Activated T-cell treated with anti-CD3 and anti-CD28 coated beads for 4 hours (primary cell): ENCODE data around the gene SLC26A8.
"Not testable (repeated sequence)": the region's sequence is repeated elsewhere in the genome, so short reads cannot be mapped to it uniquely, and the experiment has no call there.

Source experiments
- DNase-seq: peaks from one replicate; pipeline ENCODE4 v3.0.0-alpha.2; 2020

SLC26A8 gene

GRCh38 chr6:35936681-35937359 is 87.6 kb downstream of the SLC26A8 start:
- DNase-seq: no peak

- no peak for DNase-seq
Observed at GRCh38 chr6:35935469-35935868, 89.0 kb downstream of the SLC26A8 start.

- DNase-seq: no peak
Observed at GRCh38 chr6:35933844-35934243, 90.6 kb downstream of the SLC26A8 start.

- DNase-seq: not testable (repeated sequence)
Observed at GRCh38 chr6:35931873-35932272, 92.6 kb downstream of the SLC26A8 start.

DNA sequence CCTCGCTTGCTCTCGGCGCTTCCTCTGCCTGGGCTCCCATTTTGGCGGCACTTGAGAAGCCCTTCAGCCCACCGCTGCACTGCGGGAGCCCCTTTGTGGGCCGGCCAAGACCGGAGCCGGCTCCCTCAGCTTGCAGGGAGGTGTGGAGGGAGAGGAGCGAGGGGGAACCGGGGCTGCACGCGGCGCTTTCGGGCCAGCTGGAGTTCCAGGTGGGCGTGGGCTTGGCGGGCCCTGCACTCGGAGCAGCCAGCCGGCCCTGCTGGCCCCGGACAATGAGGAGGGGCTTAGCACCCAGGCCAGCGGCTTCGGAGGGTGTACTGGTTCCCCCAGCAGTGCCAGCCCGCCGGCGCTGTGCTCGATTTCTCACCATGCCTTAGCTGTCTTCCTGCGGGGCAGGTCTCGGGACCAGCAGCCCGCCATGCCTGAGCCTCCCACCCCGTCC is 93.3 kb downstream of the SLC26A8 start:
- DNase-seq: no peak

- DNase-seq: no peak
Observed at GRCh38 chr6:35929601-35930000, 94.8 kb downstream of the SLC26A8 start.

GRCh38 chr6:35926509-35927215 is 97.8 kb downstream of the SLC26A8 start:
- no peak for DNase-seq

- DNase-seq: no peak
Observed at GRCh38 chr6:35925961-35926360, 98.5 kb downstream of the SLC26A8 start.

DNA sequence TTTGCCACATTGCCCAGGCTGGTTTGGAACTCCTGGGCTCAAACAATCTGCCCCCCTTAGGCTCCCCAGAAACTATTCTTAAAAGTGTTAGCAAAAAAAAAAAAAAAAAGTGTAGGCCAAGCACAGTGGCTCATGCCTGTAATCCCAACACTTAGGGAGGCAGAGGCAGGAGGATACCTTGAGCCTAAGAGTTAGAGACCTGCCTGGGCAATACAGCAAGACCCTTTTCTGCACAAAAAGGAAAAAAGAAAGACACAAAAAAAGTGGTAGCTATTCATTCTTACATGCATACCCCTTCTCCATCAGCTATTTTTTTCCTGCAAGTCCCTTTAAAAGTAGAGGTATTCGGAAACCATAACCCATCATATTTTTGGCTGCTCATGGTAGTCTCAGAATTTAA is 100.3 kb downstream of the SLC26A8 start:
- no peak for DNase-seq

DNA sequence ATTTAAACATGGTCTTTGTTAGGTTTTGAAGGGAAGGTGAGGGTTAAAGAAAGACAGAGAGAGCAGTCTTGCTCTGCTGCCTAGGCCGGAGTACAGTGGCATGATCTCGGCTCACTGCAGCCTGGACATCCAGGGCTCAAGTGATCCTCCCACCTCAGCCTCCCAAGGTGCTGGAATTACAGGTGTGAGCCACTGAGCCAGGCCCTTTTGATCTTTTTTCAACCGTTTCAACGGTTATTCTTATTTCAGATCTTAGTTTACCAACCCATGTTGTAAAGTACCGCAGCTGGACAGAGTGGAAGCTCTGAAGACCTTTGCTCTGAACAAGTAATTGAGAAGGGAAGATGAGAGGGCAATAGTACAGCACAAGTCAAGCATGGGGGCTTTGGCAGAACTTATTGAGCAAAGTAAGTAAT is 102.3 kb downstream of the SLC26A8 start:
- DNase-seq: no peak

GRCh38 chr6:35920793-35921732 is 103.4 kb downstream of the SLC26A8 start, which contains the start of gene SRPK1:
Gene SRPK1, minus strand, starts transcription at chr6:35921098. Its CDS starts 42 bp downstream, at chr6:35921056.
- peak; percentile 82 for DNase-seq

- peak; percentile 44 for DNase-seq
Observed at GRCh38 chr6:35919827-35920751, 104.4 kb downstream of the SLC26A8 start.

DNA sequence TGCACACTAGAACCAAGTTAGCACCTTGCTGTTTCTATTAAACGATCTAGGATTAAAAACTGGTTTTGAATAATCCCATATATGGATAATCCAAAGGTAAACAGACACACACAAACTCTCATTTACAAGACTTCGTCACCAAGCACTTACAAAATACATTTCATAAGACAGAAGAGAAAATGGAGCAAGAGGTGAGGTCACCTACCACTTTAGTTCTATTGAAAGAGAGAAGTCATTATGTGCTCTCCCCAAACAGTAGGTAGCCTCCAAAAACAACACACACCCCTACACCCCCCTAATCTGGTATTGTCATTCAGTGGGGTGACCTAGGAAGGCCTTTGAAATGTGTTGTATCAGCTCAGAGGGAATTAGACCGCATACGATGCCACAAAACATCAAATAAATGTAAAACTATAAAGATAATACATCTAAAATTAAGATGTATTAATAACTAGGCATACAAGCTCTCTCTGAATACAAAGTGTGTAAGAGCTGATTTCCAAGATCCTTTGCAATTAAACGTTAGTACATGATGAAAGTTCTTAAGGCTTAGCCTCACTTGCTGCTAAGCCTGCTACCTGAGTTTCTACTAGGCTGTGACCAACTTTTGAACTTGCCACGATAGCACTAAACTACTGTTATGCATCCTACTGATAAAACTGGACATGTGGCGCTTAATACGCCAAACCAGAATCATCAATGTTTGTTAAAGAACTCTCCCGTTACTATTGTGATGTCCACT is 105.2 kb downstream of the SLC26A8 start:
- no peak for DNase-seq

DNA sequence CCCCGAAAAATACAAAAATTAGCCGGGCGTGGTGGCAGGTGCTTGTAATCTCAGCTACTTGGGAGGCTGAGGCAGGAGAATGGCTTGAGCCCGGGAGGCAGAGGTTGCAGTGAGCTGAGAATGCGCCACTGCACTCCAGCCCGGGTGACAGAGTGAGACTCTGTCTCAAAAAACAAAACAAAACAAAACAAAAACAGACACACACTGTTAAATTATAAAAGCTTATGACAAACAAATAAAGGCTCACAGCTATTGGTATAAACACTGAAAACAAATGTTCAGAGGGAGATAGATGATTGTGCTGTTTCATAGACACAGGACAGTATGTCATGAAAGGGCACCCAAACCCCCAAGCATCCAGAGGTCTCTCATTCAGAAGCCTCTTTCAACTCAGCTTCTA is 107.5 kb downstream of the SLC26A8 start:
- not testable (repeated sequence) for DNase-seq

GRCh38 chr6:35916056-35916455 is 108.4 kb downstream of the SLC26A8 start:
- DNase-seq: no peak

DNA sequence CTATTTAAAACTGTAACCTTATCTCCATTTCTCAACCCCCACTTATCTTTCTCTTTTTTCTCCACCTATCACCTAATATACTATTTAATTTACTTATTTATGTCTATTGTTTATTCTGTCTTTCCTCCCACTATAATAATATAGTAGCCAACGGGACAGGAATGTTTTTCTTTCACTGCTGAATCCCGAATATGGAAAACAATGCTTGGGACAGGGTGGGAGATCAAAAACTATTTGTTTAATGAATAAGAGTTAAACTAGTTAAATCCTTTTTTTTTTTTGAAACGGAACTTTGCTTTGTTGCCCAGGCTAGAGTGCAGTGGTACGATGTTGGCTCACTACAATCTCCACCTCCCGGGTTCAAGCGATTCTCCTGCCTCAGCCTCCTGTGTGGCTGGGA is 109.9 kb downstream of the SLC26A8 start:
- DNase-seq: no peak

DNA sequence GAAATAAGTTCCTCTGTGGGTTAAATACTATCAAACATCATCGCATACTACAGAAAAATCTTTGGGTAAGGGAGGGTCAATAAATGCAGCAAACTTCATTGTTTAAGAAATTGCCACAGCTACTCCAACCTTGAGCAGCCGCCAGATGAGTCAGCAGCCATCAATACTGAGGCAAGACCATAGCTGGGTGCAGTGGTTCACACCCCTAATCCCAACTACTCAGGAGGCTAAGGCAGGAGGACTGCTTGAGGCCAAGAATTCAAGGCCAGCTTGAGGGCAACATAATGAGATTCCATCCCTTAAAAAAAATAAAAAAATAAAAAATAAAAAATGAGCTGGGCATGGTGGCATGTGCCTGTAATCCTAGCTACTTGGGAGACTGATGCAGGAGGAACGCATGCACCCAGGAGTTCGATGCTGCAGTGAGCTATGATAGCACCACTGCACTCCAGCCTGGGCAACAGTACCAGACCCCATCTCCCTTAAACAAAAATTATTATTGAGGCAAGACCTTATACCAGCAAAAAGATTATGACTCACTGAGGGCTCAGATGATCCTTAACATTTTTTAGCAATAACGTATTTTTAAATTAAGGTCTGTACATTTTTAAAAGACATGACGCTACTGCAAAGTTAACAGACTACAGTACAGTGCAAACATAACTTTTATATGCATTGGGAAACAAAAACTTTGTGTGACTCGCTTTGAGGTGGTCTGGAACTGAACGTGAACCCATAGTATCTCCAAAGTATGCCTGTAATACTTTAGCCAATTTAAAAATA is 112.4 kb downstream of the SLC26A8 start:
- DNase-seq: no peak

GRCh38 chr6:35909571-35909970 is 114.9 kb downstream of the SLC26A8 start:
- not testable (repeated sequence) for DNase-seq

GRCh38 chr6:35908753-35909401 is 115.6 kb downstream of the SLC26A8 start:
- DNase-seq: not testable (repeated sequence)

- no peak for DNase-seq
Observed at GRCh38 chr6:35907750-35908149, 116.7 kb downstream of the SLC26A8 start.
